K562 (cell line): ENCODE data around the gene ADRA2B. TPM values are rescaled to one million over a fixed set of nuclear protein-coding genes. Genes with fewer than 3 reads are reported as not detected.

Source experiments
- ATAC-seq: fragments of 200-7000 bp; cut with Tn5 transposase; 3 replicates; pipeline ENCODE4 v1.9.1; 2020; ENCODE audit warnings: moderate library complexity
- BruUV-seq: library from RNA; stranded (reverse); fragments of 400-500 nt; replicated peaks from 2 replicates; lab custom pipeline; 2021; lab: Mats Ljungman, UMichigan
- CTCF ChIA-PET: fragments of 300-600 bp; formaldehyde crosslinking; extraction: SDS; loops from one replicate; lab custom pipeline; 2021; ENCODE audit warnings: low intra/inter-chr PET ratio; lab: Yijun Ruan, JAX
- POLR2A ChIA-PET: fragments of 300-600, 350-650 bp; sonication (Branson Sonifier 250); formaldehyde crosslinking; extraction: SDS; loops from one replicate; lab custom pipeline; 2021; ENCODE audit warnings: antibody characterized with exemption, inconsistent platforms; lab: Yijun Ruan, JAX
- DNase-seq, 4 experiments: peaks; one replicate each; pipeline versions ENCODE4 v3.0.0 to v3.0.0-alpha.2; 2011 to 2018; ENCODE audit warnings: low spot score in 3 of 4, mixed read lengths in 3 of 4; ENCODE audit errors: extremely low read depth in 1 of 4
- FAIRE-seq: peaks from 2 replicates; lab custom pipeline; 2011; peaks lifted over from hg19 to GRCh38; lab: Jason Lieb, UNC
- H2AFZ ChIP-seq: 2 replicates; pipeline ENCODE4 v1.6.0; 2011; ENCODE audit warnings: low read depth, low read length, control low read depth, inconsistent platforms
- H3K27ac ChIP-seq: fragments of 200-600 bp; 3 replicates; pipeline ENCODE4 v1.8.0; 2011; ENCODE audit warnings: low read depth, mild to moderate bottlenecking, control low read depth, inconsistent platforms, low read length, moderate library complexity, mixed read lengths; ENCODE audit errors: extremely low read depth
- H3K27me3 ChIP-seq, 2 experiments: fragments of 300-600 bp in 1 of 2; 2 replicates in 1 of 2; 3 replicates in 1 of 2; pipeline versions ENCODE4 v1.6.0 to v1.8.0; 2011; ENCODE audit warnings: inconsistent platforms in 2 of 2, low read length in 2 of 2, mild to moderate bottlenecking in 1 of 2, mixed read lengths in 1 of 2, moderate library complexity in 1 of 2; ENCODE audit not compliant: control insufficient read depth in 2 of 2, insufficient read depth in 2 of 2
- H3K36me3 ChIP-seq: fragments of 300-600 bp; 3 replicates; pipeline ENCODE4 v1.8.0; 2011; ENCODE audit warnings: mild to moderate bottlenecking, low read length, inconsistent platforms; ENCODE audit not compliant: control insufficient read depth, insufficient read depth
- H3K4me1 ChIP-seq, 2 experiments: fragments of 200-600 bp in 1 of 2; replicated peaks in 1 of 2; 2 replicates in 1 of 2; 3 replicates in 1 of 2; pipeline versions ENCODE4 v1.5.1 to v1.8.0; 2011; ENCODE audit warnings: inconsistent platforms in 2 of 2, low read length in 2 of 2, mild to moderate bottlenecking in 1 of 2, mixed read lengths in 1 of 2, moderate library complexity in 1 of 2; ENCODE audit not compliant: control insufficient read depth in 2 of 2, insufficient read depth in 2 of 2
- H3K4me2 ChIP-seq: 2 replicates; pipeline ENCODE4 v1.6.1; 2011; ENCODE audit warnings: low read length, control low read depth, inconsistent platforms, mixed read lengths; ENCODE audit not compliant: insufficient read depth
- H3K4me3 ChIP-seq: fragments of 200-600 bp; sonication (generic), shearing (Covaris generic); 2 replicates; pipeline ENCODE4 v1.5.1; 2016; ENCODE audit warnings: control low read depth, inconsistent platforms
- H3K79me2 ChIP-seq: fragments of 200-600 bp; 3 replicates; pipeline ENCODE4 v1.8.0; 2011; ENCODE audit warnings: low read length, inconsistent platforms; ENCODE audit not compliant: control insufficient read depth, insufficient read depth
- H3K9ac ChIP-seq, 2 experiments: 2 replicates each; pipeline versions ENCODE4 v1.6.0 to v1.6.1; 2011; ENCODE audit warnings: low read depth in 2 of 2, low read length in 2 of 2, control low read depth in 1 of 2, inconsistent platforms in 1 of 2, mild to moderate bottlenecking in 1 of 2, mixed read lengths in 1 of 2; ENCODE audit not compliant: insufficient read depth in 1 of 2
- H3K9me1 ChIP-seq: one replicate; pipeline ENCODE4 v1.6.0; 2011; ENCODE audit warnings: inconsistent platforms, mild to moderate bottlenecking, low read length, moderate library complexity; ENCODE audit not compliant: control insufficient read depth, insufficient read depth
- H3K9me3 ChIP-seq: replicated peaks from 2 replicates; pipeline ENCODE4 v1.5.1; 2011; ENCODE audit warnings: low read depth, low read length, inconsistent platforms; ENCODE audit not compliant: control insufficient read depth, insufficient read depth
- H4K20me1 ChIP-seq: replicated peaks from 2 replicates; pipeline ENCODE4 v1.6.1; 2011; ENCODE audit warnings: low read length, inconsistent platforms, mixed read lengths; ENCODE audit not compliant: control insufficient read depth, insufficient read depth
- SIN3A ChIP-seq, 2 experiments: fragments of 150-350 bp in 1 of 2; IDR thresholded peaks; 2 replicates each; pipeline ENCODE4 v1.6.1; 2011 to 2016; ENCODE audit warnings: borderline replicate concordance in 2 of 2, low read depth in 2 of 2, low read length in 2 of 2, mild to moderate bottlenecking in 2 of 2, moderate library complexity in 2 of 2; ENCODE audit not compliant: control insufficient read depth in 1 of 2
- TARDBP ChIP-seq: fragments of 450-650 bp; IDR thresholded peaks from 2 replicates; pipeline ENCODE4 v1.6.1; 2016
- TCF7L2 ChIP-seq: fragments of 150-350 bp; IDR thresholded peaks from 2 replicates; pipeline ENCODE4 v1.6.1; 2016; ENCODE audit warnings: low read depth, mild to moderate bottlenecking, low read length, moderate library complexity
- TCFL5 ChIP-seq: fragments of 250-450 bp; sonication (Bioruptor Pico); conservative IDR thresholded peaks from 2 replicates; pipeline ENCODE4 v1.6.1; 2021; ENCODE audit warnings: mild to moderate bottlenecking, moderate library complexity, matching md5 sums
- ZSCAN32 ChIP-seq: fragments of 450-650 bp; formaldehyde crosslinking; IDR thresholded peaks from 2 replicates; pipeline ENCODE4 v1.4.0; 2020; ENCODE audit warnings: mild to moderate bottlenecking, moderate library complexity
- WGBS: fragments of 100-300 bp; shearing (Covaris generic); methylation state at CpG from one replicate; pipeline ENCODE4 v1.1.6; 2016; ENCODE audit warnings: low coverage, mixed read lengths; ENCODE audit not compliant: insufficient coverage; ENCODE audit errors: missing lambda C conversion rate; 5-methylcytosine and 5-hydroxymethylcytosine counted together
- in situ Hi-C: fragments of 300-500 bp; cut with MboI; formaldehyde crosslinking; loops from 4 replicates; pipeline ENCODE4 v1.15.0; 2018; ENCODE audit warnings: inconsistent platforms, mixed read lengths
- intact Hi-C: fragments of 100-400 bp; cut with micrococcal nuclease; formaldehyde crosslinking; loops from 2 replicates; pipeline ENCODE4 v1.14.2; 2022
- polyA plus RNA-seq, 8 experiments: library from polyadenylated mRNA; depleted of rRNA in 4 of 8; stranded (reverse) in 5 of 8; unstranded in 3 of 8; fragments of >200 nt; fragmentation: Nextera tagmentation in 2 of 8; fragmentation: Illumina TruSeq in 1 of 8; extraction: Ambion mirVana in 2 of 8; extraction: Trizol in 1 of 8; gene quantifications; 2 replicates each; pipeline versions ENCODE4 v1.2.1 to v1.2.3, GENCODE V29; 2011 to 2014; ENCODE audit warnings: inconsistent platforms in 1 of 8, missing spikeins in 1 of 8
- total RNA-seq, 7 experiments: library from RNA; depleted of rRNA in 6 of 7; stranded (reverse); fragments of >200 nt in 6 of 7; fragmentation: Illumina TruSeq in 2 of 7; extraction: Trizol in 2 of 7; gene quantifications; 2 replicates each; pipeline versions ENCODE4 v1.2.1 to v1.2.3, GENCODE V29; 2011 to 2021; ENCODE audit warnings: low replicate concordance in 1 of 7
- TF ChIP-seq, protein P1 (sequence below): fragments of 450-650 bp; formaldehyde crosslinking; IDR thresholded peaks from 2 replicates; pipeline ENCODE4 v1.4.0; 2020; ENCODE audit warnings: mild to moderate bottlenecking
- TF ChIP-seq, protein P2 (sequence below): sonication (generic); formaldehyde crosslinking; IDR thresholded peaks from 2 replicates; pipeline ENCODE4 v1.8.1; 2023; ENCODE audit warnings: mild to moderate bottlenecking, missing genetic modification reagents

ADRA2B gene
- total and polyA plus RNA-seq, 9 of the 15 experiments (the other 6 are each of a cell fraction or from before 2014, with no cell fraction given), result not detected

GRCh38 chr2:96083064-96083939 is 33.1 kb downstream of the ADRA2B start (continued):
- TF ChIP-seq TARDBP (no peak), TCFL5 (CRISPR knock-in tag) (no peak), SIN3A (IDR thresholded peaks at IDR 0.05; ENCODE audit: borderline replicate concordance in 2 of 2, control insufficient read depth in 1 of 2, low read depth in 2 of 2, low read length in 2 of 2) (no peak)
- TF ChIP-seq, protein P1, sequence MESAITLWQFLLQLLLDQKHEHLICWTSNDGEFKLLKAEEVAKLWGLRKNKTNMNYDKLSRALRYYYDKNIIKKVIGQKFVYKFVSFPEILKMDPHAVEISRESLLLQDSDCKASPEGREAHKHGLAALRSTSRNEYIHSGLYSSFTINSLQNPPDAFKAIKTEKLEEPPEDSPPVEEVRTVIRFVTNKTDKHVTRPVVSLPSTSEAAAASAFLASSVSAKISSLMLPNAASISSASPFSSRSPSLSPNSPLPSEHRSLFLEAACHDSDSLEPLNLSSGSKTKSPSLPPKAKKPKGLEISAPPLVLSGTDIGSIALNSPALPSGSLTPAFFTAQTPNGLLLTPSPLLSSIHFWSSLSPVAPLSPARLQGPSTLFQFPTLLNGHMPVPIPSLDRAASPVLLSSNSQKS, result no peak

GRCh38 chr2:96082211-96083063 is 33.9 kb downstream of the ADRA2B start:
- H3K27me3 ChIP-seq, result peaks cover 5 to 37% of the 10 kb centered on the region in 2 experiments; a peak in 4 of 5 replicates
- in situ Hi-C loops, result loop anchor here (25.0 kb wide), 1 partner anchor 295 kb away; no protein-coding TSS in a partner anchor
- no peaks in the 10 kb centered on the region for H4K20me1 ChIP-seq
- H3K79me2 ChIP-seq, result no peaks in the 10 kb centered on the region
- no peaks in the 10 kb centered on the region for H3K9me3 ChIP-seq
- ChIA-PET CTCF (no interaction called here), POLR2A (no interaction called here)
- H3K4me2 ChIP-seq, result no peak overlapping the region
- H3K9me1 ChIP-seq, result no peaks in the 10 kb centered on the region
- no peak overlapping the region for H2AFZ ChIP-seq
- ATAC-seq (no peak), DNase-seq (no peak)
- H3K4me1 ChIP-seq, result no peaks in the 10 kb centered on the region; a peak in 1 of 5 replicates
- intact Hi-C loops, result no loop called here
- no peak for TF ChIP-seq TCF7L2
- no peak for TF ChIP-seq ZSCAN32 (CRISPR knock-in tag)
- TF ChIP-seq, protein P2, sequence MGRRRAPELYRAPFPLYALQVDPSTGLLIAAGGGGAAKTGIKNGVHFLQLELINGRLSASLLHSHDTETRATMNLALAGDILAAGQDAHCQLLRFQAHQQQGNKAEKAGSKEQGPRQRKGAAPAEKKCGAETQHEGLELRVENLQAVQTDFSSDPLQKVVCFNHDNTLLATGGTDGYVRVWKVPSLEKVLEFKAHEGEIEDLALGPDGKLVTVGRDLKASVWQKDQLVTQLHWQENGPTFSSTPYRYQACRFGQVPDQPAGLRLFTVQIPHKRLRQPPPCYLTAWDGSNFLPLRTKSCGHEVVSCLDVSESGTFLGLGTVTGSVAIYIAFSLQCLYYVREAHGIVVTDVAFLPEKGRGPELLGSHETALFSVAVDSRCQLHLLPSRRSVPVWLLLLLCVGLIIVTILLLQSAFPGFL (CRISPR knock-in tag), result no peak
- TF ChIP-seq, all 486 proteins: peak for 0
- no peaks in the 10 kb centered on the region for H3K36me3 ChIP-seq
- no TSS peak for BruUV-seq
- no peak overlapping the region for H3K27ac ChIP-seq
- 1% methylated on average over 14 of the region's 14 CpGs for WGBS
- H3K4me3 ChIP-seq, result no peak overlapping the region
- no peak overlapping the region for H3K9ac ChIP-seq
- FAIRE-seq, result no peak
